Liver (tissue), 3 donors: ENCODE results near the gene EHMT1.

Experiments used
- GABPA ChIP-seq, 2 donors: IDR thresholded peaks in 1 of 2; conservative IDR thresholded peaks in 1 of 2; 2 replicates each; pipeline ENCODE4 v1.6.1; 2016; ENCODE audit warnings: antibody characterized with exemption in 2 of 2, mild to moderate bottlenecking in 1 of 2, moderate library complexity in 1 of 2
- JUND ChIP-seq, 2 donors: IDR thresholded peaks; 2 replicates each; pipeline ENCODE4 v1.6.1; 2016; ENCODE audit warnings: antibody characterized with exemption in 2 of 2
- RAD21 ChIP-seq, 2 donors: IDR thresholded peaks; 2 replicates each; pipeline ENCODE4 v1.6.1; 2016; ENCODE audit warnings: antibody characterized with exemption in 2 of 2, mild to moderate bottlenecking in 2 of 2
- YY1 ChIP-seq: IDR thresholded peaks from 2 replicates; pipeline ENCODE4 v1.6.1; 2016; ENCODE audit warnings: antibody characterized with exemption, mild to moderate bottlenecking
- TF ChIP-seq, protein P1 (sequence below): fragments of 150-350 bp; IDR thresholded peaks from 2 replicates; pipeline ENCODE4 v1.5.1; 2017; ENCODE audit warnings: improper control_type of control experiment, low read depth, low read length; ENCODE audit not compliant: missing input control
- TF ChIP-seq, protein P2 (sequence below): IDR thresholded peaks from 2 replicates; pipeline ENCODE4 v1.6.1; 2016; ENCODE audit warnings: antibody characterized with exemption
- TF ChIP-seq, protein P3 (sequence below): IDR thresholded peaks from 2 replicates; pipeline ENCODE4 v1.6.1; 2016; ENCODE audit warnings: antibody characterized with exemption, mild to moderate bottlenecking
- donor health status: healthy.
- donor health status: healthy.

DNA sequence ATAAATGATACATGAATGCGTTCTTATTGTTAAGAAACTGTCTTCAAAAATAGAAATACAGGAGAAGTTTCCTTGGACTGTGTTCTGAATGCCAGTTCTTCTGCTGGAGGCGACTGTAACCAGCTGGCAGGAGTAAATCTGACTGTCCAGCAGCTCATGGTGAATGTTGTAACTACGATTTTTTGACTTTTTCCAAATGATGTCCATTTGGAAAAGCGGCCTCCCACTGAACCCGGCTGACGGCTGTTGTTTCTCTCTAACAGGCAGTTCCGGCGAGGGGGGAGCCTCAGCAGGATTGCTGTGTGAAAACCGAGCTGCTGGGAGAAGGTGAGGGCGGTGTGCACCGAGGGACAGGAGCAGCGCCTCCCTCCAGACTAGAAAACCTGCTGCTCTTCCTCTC lies 91.9 kb downstream of the EHMT1 start:
- TF ChIP-seq, protein P1, sequence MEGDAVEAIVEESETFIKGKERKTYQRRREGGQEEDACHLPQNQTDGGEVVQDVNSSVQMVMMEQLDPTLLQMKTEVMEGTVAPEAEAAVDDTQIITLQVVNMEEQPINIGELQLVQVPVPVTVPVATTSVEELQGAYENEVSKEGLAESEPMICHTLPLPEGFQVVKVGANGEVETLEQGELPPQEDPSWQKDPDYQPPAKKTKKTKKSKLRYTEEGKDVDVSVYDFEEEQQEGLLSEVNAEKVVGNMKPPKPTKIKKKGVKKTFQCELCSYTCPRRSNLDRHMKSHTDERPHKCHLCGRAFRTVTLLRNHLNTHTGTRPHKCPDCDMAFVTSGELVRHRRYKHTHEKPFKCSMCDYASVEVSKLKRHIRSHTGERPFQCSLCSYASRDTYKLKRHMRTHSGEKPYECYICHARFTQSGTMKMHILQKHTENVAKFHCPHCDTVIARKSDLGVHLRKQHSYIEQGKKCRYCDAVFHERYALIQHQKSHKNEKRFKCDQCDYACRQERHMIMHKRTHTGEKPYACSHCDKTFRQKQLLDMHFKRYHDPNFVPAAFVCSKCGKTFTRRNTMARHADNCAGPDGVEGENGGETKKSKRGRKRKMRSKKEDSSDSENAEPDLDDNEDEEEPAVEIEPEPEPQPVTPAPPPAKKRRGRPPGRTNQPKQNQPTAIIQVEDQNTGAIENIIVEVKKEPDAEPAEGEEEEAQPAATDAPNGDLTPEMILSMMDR = no peak
- TF ChIP-seq, protein P2, sequence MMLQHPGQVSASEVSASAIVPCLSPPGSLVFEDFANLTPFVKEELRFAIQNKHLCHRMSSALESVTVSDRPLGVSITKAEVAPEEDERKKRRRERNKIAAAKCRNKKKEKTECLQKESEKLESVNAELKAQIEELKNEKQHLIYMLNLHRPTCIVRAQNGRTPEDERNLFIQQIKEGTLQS = no peak
- TF ChIP-seq JUND (IDR thresholded peaks at IDR 0.05) (no peak), GABPA (IDR thresholded peaks at IDR 0.05 in 1 of 2, conservative IDR thresholded peaks at IDR 0.05 in 1 of 2) (no peak), RAD21 (IDR thresholded peaks at IDR 0.05) (no peak), YY1 (no peak)
- TF ChIP-seq, protein P3, sequence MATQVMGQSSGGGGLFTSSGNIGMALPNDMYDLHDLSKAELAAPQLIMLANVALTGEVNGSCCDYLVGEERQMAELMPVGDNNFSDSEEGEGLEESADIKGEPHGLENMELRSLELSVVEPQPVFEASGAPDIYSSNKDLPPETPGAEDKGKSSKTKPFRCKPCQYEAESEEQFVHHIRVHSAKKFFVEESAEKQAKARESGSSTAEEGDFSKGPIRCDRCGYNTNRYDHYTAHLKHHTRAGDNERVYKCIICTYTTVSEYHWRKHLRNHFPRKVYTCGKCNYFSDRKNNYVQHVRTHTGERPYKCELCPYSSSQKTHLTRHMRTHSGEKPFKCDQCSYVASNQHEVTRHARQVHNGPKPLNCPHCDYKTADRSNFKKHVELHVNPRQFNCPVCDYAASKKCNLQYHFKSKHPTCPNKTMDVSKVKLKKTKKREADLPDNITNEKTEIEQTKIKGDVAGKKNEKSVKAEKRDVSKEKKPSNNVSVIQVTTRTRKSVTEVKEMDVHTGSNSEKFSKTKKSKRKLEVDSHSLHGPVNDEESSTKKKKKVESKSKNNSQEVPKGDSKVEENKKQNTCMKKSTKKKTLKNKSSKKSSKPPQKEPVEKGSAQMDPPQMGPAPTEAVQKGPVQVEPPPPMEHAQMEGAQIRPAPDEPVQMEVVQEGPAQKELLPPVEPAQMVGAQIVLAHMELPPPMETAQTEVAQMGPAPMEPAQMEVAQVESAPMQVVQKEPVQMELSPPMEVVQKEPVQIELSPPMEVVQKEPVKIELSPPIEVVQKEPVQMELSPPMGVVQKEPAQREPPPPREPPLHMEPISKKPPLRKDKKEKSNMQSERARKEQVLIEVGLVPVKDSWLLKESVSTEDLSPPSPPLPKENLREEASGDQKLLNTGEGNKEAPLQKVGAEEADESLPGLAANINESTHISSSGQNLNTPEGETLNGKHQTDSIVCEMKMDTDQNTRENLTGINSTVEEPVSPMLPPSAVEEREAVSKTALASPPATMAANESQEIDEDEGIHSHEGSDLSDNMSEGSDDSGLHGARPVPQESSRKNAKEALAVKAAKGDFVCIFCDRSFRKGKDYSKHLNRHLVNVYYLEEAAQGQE = no peak
